ENCODE results near the gene KCNA10.

- TF ChIP-seq REST (IDR thresholded peaks at IDR 0.05; ENCODE audit: insufficient read depth in 1 of 2, low read depth in 2 of 2, low read length in 2 of 2), result no peak
- TF ChIP-seq SIN3A (IDR thresholded peaks at IDR 0.05; ENCODE audit: borderline replicate concordance, insufficient read depth, low read length), result no peak
Observed at GRCh38 chr1:110544753-110545152, 25.8 kb upstream of the KCNA10 start.

Data from PFSK-1 (cell line).